T-helper 9 cell (primary cell): Measurements from ENCODE around the gene ARL13A.
"Not testable (repeated sequence)": the region's sequence is repeated elsewhere in the genome, so short reads cannot be mapped to it uniquely, and the experiment has no call there.

Experiments used
- DNase-seq: peaks from one replicate; pipeline ENCODE4 v3.0.0-alpha.2; 2020

Gene ARL13A

DNA sequence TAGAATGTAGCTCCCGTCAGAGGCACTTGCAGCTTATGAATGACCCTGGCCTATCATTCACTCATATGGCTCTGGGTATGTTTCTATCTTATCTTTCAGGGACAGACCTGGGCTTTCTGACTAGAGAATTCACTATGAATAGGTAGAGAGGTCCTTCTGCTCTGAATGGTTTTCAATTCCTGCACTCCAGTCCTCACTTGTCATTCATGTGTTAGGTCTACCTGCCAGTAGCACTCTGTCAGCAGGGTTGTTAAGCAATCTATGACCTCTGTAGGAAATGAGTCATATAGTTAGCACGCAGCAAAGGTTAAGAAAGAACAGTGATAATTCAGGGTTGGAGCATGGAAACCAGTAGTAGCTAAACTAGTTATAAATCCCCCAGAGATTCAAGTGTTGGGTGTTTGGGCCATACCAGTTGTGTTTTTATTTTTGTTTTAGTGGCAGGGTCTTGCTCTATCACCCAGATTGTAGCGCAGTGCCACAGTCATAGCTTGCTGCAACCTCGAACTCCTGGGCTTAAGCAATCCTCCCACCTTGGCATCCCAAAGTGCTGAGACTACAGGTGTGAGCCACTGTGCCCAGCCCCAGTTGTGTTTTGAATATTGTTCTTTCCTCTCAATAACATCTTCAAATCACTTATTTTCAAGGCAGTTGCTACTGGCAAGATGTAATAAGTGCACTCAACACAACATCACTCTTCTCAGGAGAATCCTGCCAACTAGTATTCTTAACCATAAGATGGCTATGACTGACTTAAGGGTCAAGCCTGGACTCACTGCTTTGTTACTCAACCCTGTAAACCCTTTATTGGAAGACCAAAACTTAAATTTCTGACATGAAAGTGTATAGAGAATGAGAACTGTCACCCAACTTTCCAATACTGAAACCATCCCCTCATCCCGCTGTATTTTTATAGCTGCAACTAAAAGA is 25.1 kb downstream of the ARL13A start:
- no peak for DNase-seq

DNA sequence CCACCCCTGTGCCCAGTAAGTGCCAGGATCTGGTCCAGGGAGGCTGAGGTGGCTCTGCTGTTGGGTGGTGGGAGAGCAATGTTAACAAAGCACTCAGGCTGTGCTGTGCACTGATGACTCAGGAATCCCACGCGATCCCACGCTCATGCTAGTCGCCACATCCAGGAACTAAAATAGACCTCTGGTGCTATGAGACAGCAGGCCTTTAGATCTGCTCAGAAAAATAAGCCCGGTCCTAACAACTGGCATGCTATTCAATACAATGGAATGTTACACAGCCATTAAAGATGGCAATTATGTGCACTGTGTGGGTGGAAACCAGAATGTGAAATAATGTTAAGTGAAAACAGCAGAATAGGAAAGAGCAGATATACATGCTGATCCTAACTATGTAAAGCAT is 26.0 kb downstream of the ARL13A start:
- DNase-seq: no peak

DNA sequence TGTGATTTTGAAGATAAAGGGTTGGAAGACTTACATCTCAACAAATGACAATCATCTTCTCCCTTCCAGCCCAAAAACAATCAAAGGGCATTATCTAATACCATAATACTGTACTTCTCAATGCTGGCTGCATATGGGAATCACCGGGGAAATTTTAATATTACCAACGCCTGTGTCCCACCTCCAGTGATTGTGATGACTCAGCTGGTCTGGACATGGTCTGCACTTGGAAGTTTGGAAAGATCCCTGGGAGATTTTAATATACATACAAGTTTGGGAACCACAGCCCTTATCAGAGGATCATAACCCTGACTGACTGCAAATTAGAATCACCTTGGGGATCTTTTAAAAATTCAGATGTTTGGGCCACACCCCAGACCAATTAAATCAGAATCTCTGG is 29.9 kb downstream of the ARL13A start:
- DNase-seq: no peak

DNA sequence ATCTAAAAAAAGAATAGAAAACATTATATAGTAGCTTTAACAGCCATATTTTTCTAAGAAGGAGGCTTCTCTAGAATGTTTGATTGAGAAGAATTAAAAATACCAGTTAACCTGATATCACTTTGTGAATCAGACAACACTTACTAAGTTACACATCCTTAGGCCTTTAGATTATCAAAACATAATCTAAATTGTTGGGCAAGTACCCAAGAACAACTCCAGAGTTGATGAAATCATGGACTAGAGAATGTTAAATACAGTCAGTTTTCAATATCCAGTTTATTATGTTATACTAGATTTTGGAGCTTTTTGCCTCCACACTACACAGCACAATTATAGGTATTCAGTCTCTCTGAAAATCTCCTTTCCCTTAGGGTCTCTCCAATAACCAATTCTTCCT is 39.6 kb downstream of the ARL13A start:
- no peak for DNase-seq

DNA sequence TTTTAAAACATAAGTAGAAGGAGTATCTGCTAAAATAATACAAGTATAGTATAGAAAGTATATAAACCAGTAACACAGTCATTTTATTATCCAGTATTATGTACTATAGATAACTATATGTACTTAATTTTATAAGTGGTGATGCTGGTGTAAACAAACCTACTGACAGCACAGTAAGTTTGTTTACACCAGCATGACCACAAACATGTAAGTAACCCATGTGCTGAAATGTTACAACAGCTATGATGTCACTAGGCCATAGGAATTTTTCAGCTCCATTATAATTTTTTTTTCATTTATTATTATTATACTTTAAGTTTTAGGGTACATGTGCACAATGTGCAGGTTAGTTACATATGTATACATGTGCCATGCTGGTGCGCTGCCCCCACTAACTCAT is 42.5 kb downstream of the ARL13A start:
- not testable (repeated sequence) for DNase-seq

DNA sequence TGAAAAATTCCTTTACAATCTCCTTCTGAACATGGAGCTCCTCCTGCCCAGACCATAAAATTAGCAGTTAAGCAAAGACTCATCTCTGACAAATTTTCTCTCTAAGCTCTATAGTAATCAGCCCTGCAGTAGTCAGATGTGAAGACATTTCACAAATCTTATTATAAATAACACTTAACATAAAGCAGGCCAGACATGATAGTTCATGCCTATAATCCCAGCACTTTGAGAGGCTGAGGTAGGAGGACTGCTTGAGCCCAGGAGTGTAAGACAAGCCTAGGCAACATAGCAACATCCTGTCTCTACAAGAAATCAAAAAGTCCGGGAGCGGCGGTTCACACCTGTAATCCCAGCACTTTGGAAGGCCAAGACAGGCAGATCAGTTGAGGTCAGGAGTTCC is 52.5 kb downstream of the ARL13A start:
- no peak for DNase-seq

DNA sequence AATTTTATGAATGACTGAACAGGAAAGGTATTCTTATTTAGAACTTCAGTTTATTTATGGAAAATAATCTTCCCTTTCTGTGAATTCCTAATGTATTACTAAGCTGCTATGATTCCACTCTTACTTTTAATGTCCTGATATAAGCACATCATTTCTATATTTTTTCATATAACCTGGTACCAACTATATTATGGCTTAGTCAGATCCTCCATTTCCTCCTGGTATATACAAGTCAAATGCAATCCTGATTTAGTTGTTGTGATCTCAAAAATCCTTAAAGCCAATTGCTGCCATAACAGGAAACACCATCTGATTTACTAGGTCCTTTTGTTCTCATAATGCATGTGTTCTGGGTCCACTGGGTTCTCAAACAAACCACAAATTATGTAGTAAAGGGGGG is 55.6 kb downstream of the ARL13A start:
- DNase-seq: no peak

DNA sequence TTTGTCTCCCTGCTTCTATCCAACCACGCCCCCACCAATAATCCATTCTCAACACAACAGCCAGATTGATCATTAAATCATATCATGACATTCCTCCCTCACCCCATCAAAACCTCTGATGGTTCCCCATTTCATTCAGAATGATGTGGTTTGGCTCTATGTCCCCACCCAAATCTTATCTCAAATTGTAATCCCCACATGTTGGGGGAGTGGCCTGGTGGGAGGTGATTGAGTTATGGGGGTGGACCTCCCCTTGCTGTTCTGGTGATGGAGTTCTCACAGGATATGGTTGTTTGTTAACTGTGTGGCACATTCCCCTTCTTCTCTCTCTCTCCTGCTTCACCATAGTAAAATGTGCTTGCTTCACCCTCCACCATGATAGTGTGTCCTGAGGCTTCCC is 59.1 kb downstream of the ARL13A start:
- DNase-seq: no peak

DNA sequence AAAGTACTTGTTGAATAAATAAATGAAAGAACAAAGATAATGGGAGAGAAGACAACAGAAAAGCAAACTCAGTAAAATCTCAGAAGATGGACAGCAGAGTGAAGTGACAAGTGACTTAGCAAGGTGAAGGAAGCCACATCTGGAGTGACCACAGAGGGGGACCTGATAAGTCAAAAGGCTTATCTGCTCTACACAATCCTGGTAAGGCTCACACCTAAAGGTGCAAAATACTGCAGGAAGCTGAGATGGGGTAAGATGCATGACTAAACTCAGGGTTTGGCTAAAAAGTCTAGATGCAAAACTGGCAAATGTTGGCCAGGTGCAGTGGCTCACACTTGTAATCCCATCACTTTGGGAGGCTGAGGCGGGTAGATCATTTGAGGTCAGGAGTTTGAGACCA is 60.2 kb downstream of the ARL13A start:
- DNase-seq: no peak

DNA sequence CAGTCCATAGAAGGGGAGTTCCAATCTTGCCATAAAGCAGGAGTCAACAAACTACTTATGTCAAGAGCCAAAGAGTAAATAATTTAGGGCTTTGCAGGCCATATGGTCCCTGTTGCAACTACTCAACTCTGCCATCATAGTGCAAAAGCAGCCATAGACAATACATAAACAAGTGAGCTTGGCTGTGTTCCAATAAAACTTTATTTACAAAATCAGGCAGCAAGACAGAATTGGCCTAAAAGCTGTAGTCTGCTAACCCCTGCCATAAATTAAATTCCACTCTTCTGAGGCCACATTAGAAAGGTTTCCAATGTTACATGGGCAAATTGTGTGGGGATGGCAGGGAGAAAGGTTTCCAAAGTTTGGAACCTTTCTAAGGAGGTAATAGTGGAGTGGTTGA is 67.7 kb downstream of the ARL13A start:
- no peak for DNase-seq

DNA sequence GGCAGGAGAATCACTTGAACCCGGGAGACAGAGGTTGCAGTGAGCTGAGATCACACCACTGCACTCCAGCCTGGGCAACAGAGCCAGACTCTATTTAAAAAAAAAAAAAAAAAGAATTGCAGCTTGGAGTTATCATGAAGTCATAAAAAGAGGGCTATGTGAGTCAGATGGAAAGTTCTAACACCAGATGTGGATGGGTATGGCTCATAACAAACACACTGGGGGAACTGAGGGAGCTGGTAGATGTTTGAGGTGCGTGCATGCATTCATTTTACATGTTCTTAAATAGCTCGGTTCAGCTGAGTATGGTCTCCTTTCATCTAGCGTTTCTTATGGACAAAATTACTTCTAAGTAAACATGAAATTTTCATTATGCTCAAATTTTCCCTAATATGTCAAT is 70.7 kb downstream of the ARL13A start:
- DNase-seq: no peak
